Measurements from ENCODE around the gene SLC46A3.

SLC46A3 gene

DNA sequence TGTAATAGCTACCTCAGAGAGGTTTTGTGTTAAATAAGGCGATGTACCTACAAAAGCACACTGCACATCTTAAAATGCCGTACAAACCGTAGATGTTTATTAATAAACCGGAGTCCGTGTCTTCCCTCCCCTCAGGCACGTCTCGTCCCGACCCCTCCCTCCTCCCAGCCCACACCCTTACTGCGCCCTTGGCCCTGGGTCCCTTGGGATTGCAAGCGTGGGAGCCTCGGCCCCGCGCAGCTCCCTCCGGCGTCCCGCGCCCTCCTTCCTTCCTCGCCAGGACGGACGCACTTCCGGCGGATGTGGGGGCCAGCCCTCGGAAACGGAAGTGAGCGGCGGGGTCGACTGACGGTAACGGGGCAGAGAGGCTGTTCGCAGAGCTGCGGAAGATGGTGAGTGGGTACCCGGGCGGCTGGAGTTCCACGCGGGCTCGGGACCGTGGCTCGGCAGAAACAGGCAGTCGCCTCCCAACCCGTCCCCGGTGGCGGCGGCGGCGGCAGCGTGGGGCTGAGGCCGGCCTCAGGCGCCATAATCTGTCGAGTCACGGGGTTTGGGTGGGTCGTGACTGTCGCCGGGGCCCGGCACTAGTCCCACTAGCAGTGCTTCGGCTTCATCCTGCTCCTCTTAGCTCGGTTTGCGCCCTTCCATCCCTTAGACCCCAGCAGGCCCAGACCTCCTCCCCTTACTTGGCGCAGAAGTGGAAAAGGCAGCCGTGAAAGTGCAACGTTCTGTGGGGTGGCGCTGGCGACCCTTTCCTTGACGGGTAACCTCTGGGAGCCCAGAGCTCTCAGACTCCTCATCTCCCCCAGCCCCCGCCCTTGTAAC, 59.8 kb downstream of the SLC46A3 start, which contains the start of gene POMP (continued):
- TF ChIP-seq KLF10 (tag by site-specific recombination; IDR thresholded peaks at IDR 0.05) (peak; percentile 42; the same call in 1 of the 2 replicates), ZXDB (tag by site-specific recombination; IDR thresholded peaks at IDR 0.05) (peak; percentile 72; the same call in 1 of the 2 replicates), ZNF677 (tag by site-specific recombination; IDR thresholded peaks at IDR 0.05) (no peak), ZBTB20 (tag by site-specific recombination; IDR thresholded peaks at IDR 0.05) (peak; percentile 54; the same call in 1 of the 2 replicates), ZNF561 (tag by site-specific recombination; IDR thresholded peaks at IDR 0.05; ENCODE audit: borderline replicate concordance) (peak; percentile 70; the same call in 1 of the 2 replicates), WT1 (tag by site-specific recombination; IDR thresholded peaks at IDR 0.05) (peak; percentile 41), ZNF221 (tag by site-specific recombination; IDR thresholded peaks at IDR 0.05; ENCODE audit: borderline replicate concordance) (no peak), ZNF610 (tag by site-specific recombination; IDR thresholded peaks at IDR 0.05; ENCODE audit: borderline replicate concordance) (peak; percentile 13; the same call in 1 of the 2 replicates), ZNF624 (tag by site-specific recombination; IDR thresholded peaks at IDR 0.05) (no peak), ZNF16 (tag by site-specific recombination; IDR thresholded peaks at IDR 0.05; ENCODE audit: low read depth) (no peak), ZEB2 (tag by site-specific recombination; IDR thresholded peaks at IDR 0.05) (peak; percentile 86), ZBTB17 (tag by site-specific recombination; IDR thresholded peaks at IDR 0.05) (peak; percentile 72), ZNF350 (tag by site-specific recombination; IDR thresholded peaks at IDR 0.05) (no peak), ZNF146 (tag by site-specific recombination; IDR thresholded peaks at IDR 0.05) (no peak), ZNF558 (tag by site-specific recombination; IDR thresholded peaks at IDR 0.05) (no peak), ZNF629 (tag by site-specific recombination; IDR thresholded peaks at IDR 0.05) (peak; percentile 85), ZNF140 (tag by site-specific recombination; IDR thresholded peaks at IDR 0.05) (no peak), REPIN1 (tag by site-specific recombination; IDR thresholded peaks at IDR 0.05; ENCODE audit: low read depth) (no peak; the same call in 1 of the 2 replicates), EGR2 (tag by site-specific recombination; IDR thresholded peaks at IDR 0.05; ENCODE audit: low read depth) (peak; percentile 80), ZBTB1 (tag by site-specific recombination; IDR thresholded peaks at IDR 0.05) (no peak), ZNF274 (IDR thresholded peaks at IDR 0.05; ENCODE audit: low read length) (no peak), ZNF274 (tag by site-specific recombination; IDR thresholded peaks at IDR 0.05; ENCODE audit: borderline replicate concordance) (no peak), ZNF560 (tag by site-specific recombination; IDR thresholded peaks at IDR 0.05; ENCODE audit: borderline replicate concordance) (no peak), GLIS1 (tag by site-specific recombination; IDR thresholded peaks at IDR 0.05) (no peak)
- TF ChIP-seq, protein P1, sequence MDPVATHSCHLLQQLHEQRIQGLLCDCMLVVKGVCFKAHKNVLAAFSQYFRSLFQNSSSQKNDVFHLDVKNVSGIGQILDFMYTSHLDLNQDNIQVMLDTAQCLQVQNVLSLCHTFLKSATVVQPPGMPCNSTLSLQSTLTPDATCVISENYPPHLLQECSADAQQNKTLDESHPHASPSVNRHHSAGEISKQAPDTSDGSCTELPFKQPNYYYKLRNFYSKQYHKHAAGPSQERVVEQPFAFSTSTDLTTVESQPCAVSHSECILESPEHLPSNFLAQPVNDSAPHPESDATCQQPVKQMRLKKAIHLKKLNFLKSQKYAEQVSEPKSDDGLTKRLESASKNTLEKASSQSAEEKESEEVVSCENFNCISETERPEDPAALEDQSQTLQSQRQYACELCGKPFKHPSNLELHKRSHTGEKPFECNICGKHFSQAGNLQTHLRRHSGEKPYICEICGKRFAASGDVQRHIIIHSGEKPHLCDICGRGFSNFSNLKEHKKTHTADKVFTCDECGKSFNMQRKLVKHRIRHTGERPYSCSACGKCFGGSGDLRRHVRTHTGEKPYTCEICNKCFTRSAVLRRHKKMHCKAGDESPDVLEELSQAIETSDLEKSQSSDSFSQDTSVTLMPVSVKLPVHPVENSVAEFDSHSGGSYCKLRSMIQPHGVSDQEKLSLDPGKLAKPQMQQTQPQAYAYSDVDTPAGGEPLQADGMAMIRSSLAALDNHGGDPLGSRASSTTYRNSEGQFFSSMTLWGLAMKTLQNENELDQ (tag by site-specific recombination; IDR thresholded peaks at IDR 0.05; ENCODE audit: low read depth): no peak
- TF ChIP-seq, protein P2, sequence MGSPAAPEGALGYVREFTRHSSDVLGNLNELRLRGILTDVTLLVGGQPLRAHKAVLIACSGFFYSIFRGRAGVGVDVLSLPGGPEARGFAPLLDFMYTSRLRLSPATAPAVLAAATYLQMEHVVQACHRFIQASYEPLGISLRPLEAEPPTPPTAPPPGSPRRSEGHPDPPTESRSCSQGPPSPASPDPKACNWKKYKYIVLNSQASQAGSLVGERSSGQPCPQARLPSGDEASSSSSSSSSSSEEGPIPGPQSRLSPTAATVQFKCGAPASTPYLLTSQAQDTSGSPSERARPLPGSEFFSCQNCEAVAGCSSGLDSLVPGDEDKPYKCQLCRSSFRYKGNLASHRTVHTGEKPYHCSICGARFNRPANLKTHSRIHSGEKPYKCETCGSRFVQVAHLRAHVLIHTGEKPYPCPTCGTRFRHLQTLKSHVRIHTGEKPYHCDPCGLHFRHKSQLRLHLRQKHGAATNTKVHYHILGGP (tag by site-specific recombination; IDR thresholded peaks at IDR 0.05): no peak
- TF ChIP-seq, protein P3, sequence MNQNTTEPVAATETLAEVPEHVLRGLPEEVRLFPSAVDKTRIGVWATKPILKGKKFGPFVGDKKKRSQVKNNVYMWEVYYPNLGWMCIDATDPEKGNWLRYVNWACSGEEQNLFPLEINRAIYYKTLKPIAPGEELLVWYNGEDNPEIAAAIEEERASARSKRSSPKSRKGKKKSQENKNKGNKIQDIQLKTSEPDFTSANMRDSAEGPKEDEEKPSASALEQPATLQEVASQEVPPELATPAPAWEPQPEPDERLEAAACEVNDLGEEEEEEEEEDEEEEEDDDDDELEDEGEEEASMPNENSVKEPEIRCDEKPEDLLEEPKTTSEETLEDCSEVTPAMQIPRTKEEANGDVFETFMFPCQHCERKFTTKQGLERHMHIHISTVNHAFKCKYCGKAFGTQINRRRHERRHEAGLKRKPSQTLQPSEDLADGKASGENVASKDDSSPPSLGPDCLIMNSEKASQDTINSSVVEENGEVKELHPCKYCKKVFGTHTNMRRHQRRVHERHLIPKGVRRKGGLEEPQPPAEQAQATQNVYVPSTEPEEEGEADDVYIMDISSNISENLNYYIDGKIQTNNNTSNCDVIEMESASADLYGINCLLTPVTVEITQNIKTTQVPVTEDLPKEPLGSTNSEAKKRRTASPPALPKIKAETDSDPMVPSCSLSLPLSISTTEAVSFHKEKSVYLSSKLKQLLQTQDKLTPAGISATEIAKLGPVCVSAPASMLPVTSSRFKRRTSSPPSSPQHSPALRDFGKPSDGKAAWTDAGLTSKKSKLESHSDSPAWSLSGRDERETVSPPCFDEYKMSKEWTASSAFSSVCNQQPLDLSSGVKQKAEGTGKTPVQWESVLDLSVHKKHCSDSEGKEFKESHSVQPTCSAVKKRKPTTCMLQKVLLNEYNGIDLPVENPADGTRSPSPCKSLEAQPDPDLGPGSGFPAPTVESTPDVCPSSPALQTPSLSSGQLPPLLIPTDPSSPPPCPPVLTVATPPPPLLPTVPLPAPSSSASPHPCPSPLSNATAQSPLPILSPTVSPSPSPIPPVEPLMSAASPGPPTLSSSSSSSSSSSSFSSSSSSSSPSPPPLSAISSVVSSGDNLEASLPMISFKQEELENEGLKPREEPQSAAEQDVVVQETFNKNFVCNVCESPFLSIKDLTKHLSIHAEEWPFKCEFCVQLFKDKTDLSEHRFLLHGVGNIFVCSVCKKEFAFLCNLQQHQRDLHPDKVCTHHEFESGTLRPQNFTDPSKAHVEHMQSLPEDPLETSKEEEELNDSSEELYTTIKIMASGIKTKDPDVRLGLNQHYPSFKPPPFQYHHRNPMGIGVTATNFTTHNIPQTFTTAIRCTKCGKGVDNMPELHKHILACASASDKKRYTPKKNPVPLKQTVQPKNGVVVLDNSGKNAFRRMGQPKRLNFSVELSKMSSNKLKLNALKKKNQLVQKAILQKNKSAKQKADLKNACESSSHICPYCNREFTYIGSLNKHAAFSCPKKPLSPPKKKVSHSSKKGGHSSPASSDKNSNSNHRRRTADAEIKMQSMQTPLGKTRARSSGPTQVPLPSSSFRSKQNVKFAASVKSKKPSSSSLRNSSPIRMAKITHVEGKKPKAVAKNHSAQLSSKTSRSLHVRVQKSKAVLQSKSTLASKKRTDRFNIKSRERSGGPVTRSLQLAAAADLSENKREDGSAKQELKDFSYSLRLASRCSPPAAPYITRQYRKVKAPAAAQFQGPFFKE (tag by site-specific recombination; IDR thresholded peaks at IDR 0.05; ENCODE audit: borderline replicate concordance): no peak
- TF ChIP-seq, protein P4, sequence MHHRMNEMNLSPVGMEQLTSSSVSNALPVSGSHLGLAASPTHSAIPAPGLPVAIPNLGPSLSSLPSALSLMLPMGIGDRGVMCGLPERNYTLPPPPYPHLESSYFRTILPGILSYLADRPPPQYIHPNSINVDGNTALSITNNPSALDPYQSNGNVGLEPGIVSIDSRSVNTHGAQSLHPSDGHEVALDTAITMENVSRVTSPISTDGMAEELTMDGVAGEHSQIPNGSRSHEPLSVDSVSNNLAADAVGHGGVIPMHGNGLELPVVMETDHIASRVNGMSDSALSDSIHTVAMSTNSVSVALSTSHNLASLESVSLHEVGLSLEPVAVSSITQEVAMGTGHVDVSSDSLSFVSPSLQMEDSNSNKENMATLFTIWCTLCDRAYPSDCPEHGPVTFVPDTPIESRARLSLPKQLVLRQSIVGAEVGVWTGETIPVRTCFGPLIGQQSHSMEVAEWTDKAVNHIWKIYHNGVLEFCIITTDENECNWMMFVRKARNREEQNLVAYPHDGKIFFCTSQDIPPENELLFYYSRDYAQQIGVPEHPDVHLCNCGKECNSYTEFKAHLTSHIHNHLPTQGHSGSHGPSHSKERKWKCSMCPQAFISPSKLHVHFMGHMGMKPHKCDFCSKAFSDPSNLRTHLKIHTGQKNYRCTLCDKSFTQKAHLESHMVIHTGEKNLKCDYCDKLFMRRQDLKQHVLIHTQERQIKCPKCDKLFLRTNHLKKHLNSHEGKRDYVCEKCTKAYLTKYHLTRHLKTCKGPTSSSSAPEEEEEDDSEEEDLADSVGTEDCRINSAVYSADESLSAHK (tag by site-specific recombination; IDR thresholded peaks at IDR 0.05): no peak
